HFFc6 (cell line): Measurements from ENCODE around the gene CSMD2. TPM values are rescaled to one million over a fixed set of nuclear protein-coding genes. Genes with fewer than 3 reads are reported as not detected.

Source experiments
- DNase-seq: peaks from one replicate; pipeline ENCODE4 v3.0.0-alpha.2; 2018
- H3K27ac Mint-ChIP-seq: 2 replicates; pipeline ENCODE4 v1.8.0; 2020; ENCODE audit warnings: mild to moderate bottlenecking, mixed read lengths
- H3K27me3 Mint-ChIP-seq: 2 replicates; pipeline ENCODE4 v1.8.0; 2021; ENCODE audit warnings: mild to moderate bottlenecking, moderate library complexity, mixed read lengths; ENCODE audit not compliant: insufficient read depth
- H3K36me3 Mint-ChIP-seq: 2 replicates; pipeline ENCODE4 v1.8.0; 2021; ENCODE audit warnings: low read depth, mixed read lengths
- H3K4me1 Mint-ChIP-seq: 2 replicates; pipeline ENCODE4 v1.8.0; 2020; ENCODE audit warnings: low read depth, mixed read lengths
- H3K4me3 Mint-ChIP-seq: 2 replicates; pipeline ENCODE4 v1.8.0; 2020; ENCODE audit warnings: mild to moderate bottlenecking, moderate library complexity, mixed read lengths
- H3K9me3 Mint-ChIP-seq: 2 replicates; pipeline ENCODE4 v1.8.0; 2020; ENCODE audit warnings: mild to moderate bottlenecking, mixed read lengths
- total RNA-seq, 6 experiments: library from RNA; stranded (reverse); fragmentation: NEBNext Ultra II Directional; extraction: Animal tissue kit (Norgen Biotek cat#: 25700); gene quantifications; 2 replicates in 1 of 6; 3 replicates in 5 of 6; pipeline ENCODE4 v1.2.3, GENCODE V29; 2021
- TF ChIP-seq, protein P1 (sequence below): fragments of 200-600 bp; sonication (generic); IDR thresholded peaks from 2 replicates; pipeline ENCODE4 v1.5.0; 2021; ENCODE audit warnings: antibody characterized with exemption, mild to moderate bottlenecking

The CSMD2 gene
- total RNA-seq, 6 experiments from 2014 or later = 0.77 to 3.2 (median 1.2) TPM

DNA sequence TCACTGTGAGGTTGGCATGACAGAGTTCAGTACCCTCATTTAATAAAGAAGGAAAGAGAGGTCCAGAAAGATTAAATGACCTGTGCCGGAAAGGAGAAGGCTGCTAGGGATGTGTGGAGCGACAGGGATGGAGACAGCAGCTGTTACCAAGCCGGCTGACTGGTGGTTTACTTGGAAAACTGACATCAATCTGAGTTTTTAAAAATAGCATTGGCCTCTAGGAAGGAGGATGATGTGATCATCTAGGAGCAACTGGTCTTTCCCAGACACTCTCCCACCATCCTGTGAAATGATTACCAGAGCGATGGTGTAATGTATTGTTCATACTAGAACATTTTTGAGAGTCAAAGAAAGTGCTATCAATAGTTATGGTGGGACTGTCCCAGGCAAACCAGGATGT lies 538.2 kb downstream of the CSMD2 start:
- H3K27me3 Mint-ChIP-seq = peaks cover 7% of the 10 kb centered on the region

DNA sequence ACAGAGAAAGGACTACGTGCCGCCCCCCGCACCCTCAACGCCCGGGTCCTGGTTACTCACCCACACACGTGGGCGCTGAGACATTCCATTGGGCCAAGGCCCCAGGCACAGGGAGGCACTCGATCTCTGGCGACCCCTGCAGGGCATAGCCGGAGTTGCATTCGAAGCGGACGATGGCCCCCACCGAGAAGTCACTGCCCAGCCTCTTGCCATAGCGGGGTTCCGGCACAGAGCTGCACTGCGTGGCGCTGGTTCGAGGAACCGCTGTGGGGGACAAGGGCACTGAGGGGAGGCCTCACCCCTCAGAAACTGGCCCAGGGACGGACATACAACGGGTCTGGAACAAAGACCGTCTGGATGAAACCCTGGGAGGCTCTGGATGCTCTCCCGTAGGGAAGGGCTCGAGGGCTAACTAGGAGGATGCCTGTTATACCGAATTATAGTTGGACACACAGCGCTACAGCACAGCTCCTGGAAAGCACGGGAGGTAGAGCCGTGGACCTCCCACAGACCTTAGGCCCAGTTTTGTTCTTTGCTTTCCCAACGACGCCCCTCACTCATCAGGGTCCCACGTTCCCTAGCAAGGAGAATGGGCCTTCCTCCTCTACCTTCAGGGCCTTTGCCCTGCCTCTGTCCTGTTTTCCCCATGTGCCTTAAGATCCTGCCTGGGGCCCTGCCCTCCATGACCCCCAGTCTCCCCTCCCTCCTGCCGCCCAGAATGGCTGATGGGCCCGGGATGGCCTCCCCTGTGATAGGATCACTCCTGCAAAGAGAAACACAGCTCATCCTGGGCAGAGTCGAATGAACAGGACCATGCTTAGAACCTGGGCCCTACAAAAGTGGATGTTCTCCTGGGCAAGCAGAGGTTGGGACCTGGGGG lies 539.8 kb downstream of the CSMD2 start:
- H3K4me1 Mint-ChIP-seq = no peaks in the 10 kb centered on the region
- no peak overlapping the region for H3K27ac Mint-ChIP-seq
- H3K4me3 Mint-ChIP-seq = no peak overlapping the region
- peaks cover 11% of the 10 kb centered on the region for H3K27me3 Mint-ChIP-seq
- TF ChIP-seq, protein P1, sequence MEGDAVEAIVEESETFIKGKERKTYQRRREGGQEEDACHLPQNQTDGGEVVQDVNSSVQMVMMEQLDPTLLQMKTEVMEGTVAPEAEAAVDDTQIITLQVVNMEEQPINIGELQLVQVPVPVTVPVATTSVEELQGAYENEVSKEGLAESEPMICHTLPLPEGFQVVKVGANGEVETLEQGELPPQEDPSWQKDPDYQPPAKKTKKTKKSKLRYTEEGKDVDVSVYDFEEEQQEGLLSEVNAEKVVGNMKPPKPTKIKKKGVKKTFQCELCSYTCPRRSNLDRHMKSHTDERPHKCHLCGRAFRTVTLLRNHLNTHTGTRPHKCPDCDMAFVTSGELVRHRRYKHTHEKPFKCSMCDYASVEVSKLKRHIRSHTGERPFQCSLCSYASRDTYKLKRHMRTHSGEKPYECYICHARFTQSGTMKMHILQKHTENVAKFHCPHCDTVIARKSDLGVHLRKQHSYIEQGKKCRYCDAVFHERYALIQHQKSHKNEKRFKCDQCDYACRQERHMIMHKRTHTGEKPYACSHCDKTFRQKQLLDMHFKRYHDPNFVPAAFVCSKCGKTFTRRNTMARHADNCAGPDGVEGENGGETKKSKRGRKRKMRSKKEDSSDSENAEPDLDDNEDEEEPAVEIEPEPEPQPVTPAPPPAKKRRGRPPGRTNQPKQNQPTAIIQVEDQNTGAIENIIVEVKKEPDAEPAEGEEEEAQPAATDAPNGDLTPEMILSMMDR = peak; percentile 68
- H3K36me3 Mint-ChIP-seq = no peaks in the 10 kb centered on the region
- DNase-seq = no peak
- H3K9me3 Mint-ChIP-seq = no peaks in the 10 kb centered on the region

More for the DNA sequence above, 538.2 kb downstream of the CSMD2 start:
- H3K9me3 Mint-ChIP-seq = no peaks in the 10 kb centered on the region
- TF ChIP-seq, protein P1 = no peak
- H3K4me3 Mint-ChIP-seq = no peak overlapping the region
- no peak overlapping the region for H3K27ac Mint-ChIP-seq
- H3K4me1 Mint-ChIP-seq = no peaks in the 10 kb centered on the region
- H3K36me3 Mint-ChIP-seq = no peaks in the 10 kb centered on the region
- DNase-seq = no peak

DNA sequence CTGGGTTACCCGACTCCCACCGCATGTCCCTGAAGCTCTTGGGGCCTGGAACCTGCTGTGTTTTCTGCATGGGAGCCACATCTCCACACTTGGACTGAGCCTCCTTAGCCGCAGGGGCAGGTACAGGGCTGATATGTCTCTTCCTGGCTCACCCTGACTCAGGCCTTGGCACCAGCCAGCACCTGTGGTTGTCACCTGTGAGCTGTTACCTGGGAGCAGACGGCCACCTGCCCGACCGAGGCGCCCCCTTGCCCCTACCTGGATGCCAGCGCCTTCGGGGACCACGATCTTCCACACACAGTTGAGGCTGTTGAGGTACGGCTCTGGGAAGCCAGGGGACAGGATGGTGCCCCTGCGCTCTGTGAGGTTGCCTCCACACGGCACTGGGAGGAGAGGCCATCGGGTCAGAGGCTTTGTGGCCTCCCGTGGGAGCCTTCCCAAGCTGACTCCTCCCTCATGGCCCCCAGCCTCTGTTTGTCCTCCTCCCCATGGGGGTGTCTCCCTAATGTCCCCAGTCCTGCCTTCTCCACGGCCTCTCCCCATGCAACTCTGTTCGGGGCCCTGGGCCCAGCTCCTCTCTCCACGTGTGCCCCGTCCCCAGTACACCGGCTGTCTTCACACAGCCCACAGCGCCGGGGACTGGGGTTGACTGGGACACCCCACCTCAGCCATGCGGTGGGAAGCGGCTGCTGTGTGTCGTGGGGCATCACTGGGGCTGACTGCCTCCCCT lies 540.6 kb downstream of the CSMD2 start:
- TF ChIP-seq, protein P1 = no peak
- Mint-ChIP-seq H3K27ac (no peak overlapping the region), H3K36me3 (no peaks in the 10 kb centered on the region), H3K9me3 (no peaks in the 10 kb centered on the region), H3K4me1 (no peaks in the 10 kb centered on the region), H3K27me3 (peaks cover 7% of the 10 kb centered on the region), H3K4me3 (no peak overlapping the region)
- no peak for DNase-seq

DNA sequence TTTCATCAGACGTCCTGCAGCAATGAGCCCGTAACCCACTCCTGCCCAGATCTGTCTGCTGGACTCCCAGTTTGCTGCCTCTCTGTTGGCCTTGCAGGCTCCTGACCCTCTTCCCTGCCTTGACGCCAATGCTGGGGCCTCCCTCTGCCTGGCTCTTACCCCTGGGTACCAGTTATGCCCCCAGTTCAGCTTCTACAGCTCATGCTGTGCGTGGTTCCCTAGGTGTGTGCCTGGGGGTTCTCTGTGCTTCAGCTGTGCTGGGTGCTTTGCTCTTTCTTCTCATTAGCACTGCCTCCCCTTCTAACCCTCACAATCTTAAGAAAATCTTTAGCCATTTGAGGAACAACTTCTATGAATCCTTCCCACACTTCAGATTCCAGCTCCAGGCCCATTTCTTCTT lies 541.2 kb downstream of the CSMD2 start:
- no peaks in the 10 kb centered on the region for H3K36me3 Mint-ChIP-seq
- no peaks in the 10 kb centered on the region for H3K9me3 Mint-ChIP-seq
- no peak overlapping the region for H3K27ac Mint-ChIP-seq
- DNase-seq = no peak
- no peak overlapping the region for H3K4me3 Mint-ChIP-seq
- no peaks in the 10 kb centered on the region for H3K4me1 Mint-ChIP-seq
- peaks cover 9% of the 10 kb centered on the region for H3K27me3 Mint-ChIP-seq
- TF ChIP-seq, protein P1 = no peak

DNA sequence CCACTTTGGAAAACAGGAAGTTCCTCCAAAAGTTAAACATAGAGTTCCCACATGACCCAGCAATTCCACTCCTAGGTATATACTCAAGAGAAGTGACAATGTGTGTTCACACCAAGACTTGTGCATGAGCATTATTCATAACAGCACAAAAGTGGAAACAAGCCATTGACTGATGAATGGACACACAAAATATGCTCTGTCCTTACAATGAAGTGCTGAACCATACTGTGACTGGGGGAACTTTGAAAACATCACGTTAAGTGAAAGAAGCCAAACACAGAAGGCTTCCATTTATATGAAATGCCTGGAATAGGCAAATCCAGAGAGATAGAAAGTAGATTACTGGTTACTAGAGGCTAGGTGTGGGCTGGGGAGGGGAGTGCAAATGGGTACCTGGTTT lies 542.3 kb downstream of the CSMD2 start:
- no peak overlapping the region for H3K4me3 Mint-ChIP-seq
- no peaks in the 10 kb centered on the region for H3K4me1 Mint-ChIP-seq
- DNase-seq = no peak
- TF ChIP-seq, protein P1 = no peak
- no peaks in the 10 kb centered on the region for H3K9me3 Mint-ChIP-seq
- H3K27ac Mint-ChIP-seq = no peak overlapping the region
- peaks cover 12% of the 10 kb centered on the region for H3K27me3 Mint-ChIP-seq
- no peaks in the 10 kb centered on the region for H3K36me3 Mint-ChIP-seq
